ENCODE measurements around the gene VANGL1.

- no peak for TF ChIP-seq CTCF (conservative IDR thresholded peaks at IDR 0.05; ENCODE audit: low read depth, low read length)
- no peak for TF ChIP-seq EZH2 (IDR thresholded peaks at IDR 0.05; ENCODE audit: low read length, unreplicated experiment)
These were observed 11.4 kb upstream of the VANGL1 start for GRCh38 chr1:115630342-115630741.

Data from PC-3 (cell line).